Adipocyte (in vitro differentiated cells): ENCODE results near the gene FAM13A.

ENCODE experiments used
- DNase-seq: peaks from one replicate; pipeline ENCODE4 v3.0.0-alpha.2; 2015; ENCODE audit warnings: low read depth
- H3K27me3 ChIP-seq: replicated peaks from 2 replicates; pipeline ENCODE4 v1.7.0; 2013; ENCODE audit warnings: mild to moderate bottlenecking, low read length, moderate library complexity; ENCODE audit not compliant: control insufficient read depth, insufficient read depth
- H3K36me3 ChIP-seq: 2 replicates; pipeline ENCODE4 v1.7.0; 2013; ENCODE audit warnings: low read length, mild to moderate bottlenecking, moderate library complexity; ENCODE audit not compliant: control insufficient read depth, insufficient read depth, severe bottlenecking
- H3K4me1 ChIP-seq: 2 replicates; pipeline ENCODE4 v1.7.0; 2013; ENCODE audit warnings: mild to moderate bottlenecking, low read length, moderate library complexity; ENCODE audit not compliant: control insufficient read depth, insufficient read depth
- H3K4me3 ChIP-seq: 2 replicates; pipeline ENCODE4 v1.7.0; 2013; ENCODE audit warnings: mild to moderate bottlenecking, low read length, moderate library complexity
- H3K9ac ChIP-seq: 2 replicates; pipeline ENCODE4 v1.7.0; 2013; ENCODE audit warnings: mild to moderate bottlenecking, low read length, moderate library complexity
- H3K9me3 ChIP-seq: 2 replicates; pipeline ENCODE4 v1.7.0; 2013; ENCODE audit warnings: mild to moderate bottlenecking, low read length, moderate library complexity; ENCODE audit not compliant: control insufficient read depth

The FAM13A gene

GRCh38 chr4:88744609-88745008 lies 312.4 kb downstream of the FAM13A start:
- no peak overlapping the region for H3K9ac ChIP-seq
- no peak overlapping the region for H3K4me3 ChIP-seq
- no peaks in the 10 kb centered on the region for H3K27me3 ChIP-seq
- H3K9me3 ChIP-seq = no peaks in the 10 kb centered on the region
- H3K36me3 ChIP-seq = peaks cover 66% of the 10 kb centered on the region
- H3K4me1 ChIP-seq = peaks cover 19% of the 10 kb centered on the region
- no peak for DNase-seq

DNA sequence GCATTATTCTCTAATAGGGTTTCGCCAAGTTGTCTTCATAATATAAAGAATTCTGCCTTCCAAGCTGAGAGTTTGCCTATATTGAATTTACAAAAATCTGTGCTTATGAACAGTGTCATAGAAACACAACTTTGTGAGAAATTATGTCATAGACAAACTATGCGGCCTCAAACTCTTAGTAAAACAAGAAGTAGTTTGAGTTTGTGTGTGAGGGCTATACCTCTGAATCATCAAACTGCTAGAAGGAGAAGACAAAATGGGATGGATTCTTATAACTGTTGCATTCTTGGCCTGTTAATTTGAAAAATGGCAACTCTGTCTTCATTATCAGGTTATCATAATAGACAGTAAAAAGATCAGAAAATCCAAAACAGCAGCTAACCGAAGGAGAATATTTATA lies 313.3 kb downstream of the FAM13A start:
- Histone ChIP-seq H3K4me1 (peaks cover 19% of the 10 kb centered on the region), H3K9ac (no peak overlapping the region), H3K9me3 (no peaks in the 10 kb centered on the region), H3K27me3 (no peaks in the 10 kb centered on the region), H3K36me3 (peaks cover 60% of the 10 kb centered on the region), H3K4me3 (no peak overlapping the region)
- peak; percentile 82 for DNase-seq

- no peak for DNase-seq
- no peaks in the 10 kb centered on the region for H3K27me3 ChIP-seq
- H3K9me3 ChIP-seq = no peaks in the 10 kb centered on the region
- H3K4me3 ChIP-seq = no peak overlapping the region
- H3K4me1 ChIP-seq = peaks cover 23% of the 10 kb centered on the region
- H3K36me3 ChIP-seq = peaks cover 62% of the 10 kb centered on the region
- H3K9ac ChIP-seq = no peak overlapping the region
Observed at GRCh38 chr4:88742561-88742960, 314.4 kb downstream of the FAM13A start.

DNA sequence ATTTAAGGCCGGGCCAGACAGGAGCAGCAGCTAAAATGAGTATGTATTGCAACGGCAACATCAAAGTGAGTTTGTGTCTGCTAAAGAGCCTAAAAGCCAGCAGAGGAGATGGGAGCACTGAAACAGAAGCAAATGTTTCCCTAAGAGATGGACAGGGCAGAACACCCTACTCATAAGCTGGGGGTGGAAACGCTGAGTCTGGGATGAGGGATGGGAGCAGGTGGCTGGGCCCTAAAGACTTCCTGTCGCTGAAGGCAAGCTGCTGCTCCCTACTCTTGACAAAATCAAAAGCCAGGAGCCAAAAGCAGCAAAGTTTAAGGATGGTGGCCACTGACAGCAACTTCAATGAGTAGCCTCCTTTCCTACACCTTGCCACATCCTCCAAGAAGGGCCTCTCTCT lies 318.8 kb downstream of the FAM13A start:
- peaks cover 34% of the 10 kb centered on the region for H3K4me1 ChIP-seq
- no peaks in the 10 kb centered on the region for H3K27me3 ChIP-seq
- DNase-seq = no peak
- H3K9ac ChIP-seq = no peak overlapping the region
- H3K4me3 ChIP-seq = no peak overlapping the region
- H3K9me3 ChIP-seq = no peaks in the 10 kb centered on the region
- H3K36me3 ChIP-seq = peaks cover 46% of the 10 kb centered on the region

DNA sequence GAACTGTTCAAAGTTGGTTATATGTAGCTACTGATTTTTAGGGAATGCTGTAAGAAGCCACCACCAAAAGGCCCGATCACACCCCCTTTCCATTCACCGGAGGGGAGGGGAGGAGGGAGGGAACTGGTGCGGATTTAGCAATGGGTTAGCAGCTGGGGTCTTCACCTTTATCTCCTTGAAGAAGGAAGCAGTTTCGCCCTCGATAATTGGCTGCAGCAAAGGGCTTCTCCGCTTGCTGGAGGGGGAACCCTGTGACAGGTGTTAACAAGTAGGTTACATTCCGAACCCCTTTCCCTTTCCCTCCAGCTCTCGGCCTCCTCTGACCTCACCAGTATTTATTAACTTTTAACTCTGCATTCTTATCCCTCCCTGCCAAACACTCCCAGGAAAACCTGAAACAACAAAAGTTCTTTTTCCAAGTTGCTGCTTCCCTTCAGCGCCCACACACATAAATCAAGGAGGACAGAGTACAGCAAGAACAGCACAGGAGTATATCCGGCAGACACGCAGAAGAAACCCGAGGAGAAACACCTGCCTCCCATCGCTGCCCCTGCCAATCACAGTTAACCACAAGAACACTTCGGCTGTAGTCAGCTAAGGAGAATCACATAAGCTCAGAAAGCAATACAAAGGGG lies 319.6 kb downstream of the FAM13A start:
- Histone ChIP-seq H3K4me1 (peaks cover 34% of the 10 kb centered on the region), H3K27me3 (no peaks in the 10 kb centered on the region), H3K9ac (no peak overlapping the region), H3K9me3 (no peaks in the 10 kb centered on the region), H3K36me3 (peaks cover 45% of the 10 kb centered on the region), H3K4me3 (no peak overlapping the region)
- no peak for DNase-seq

DNA sequence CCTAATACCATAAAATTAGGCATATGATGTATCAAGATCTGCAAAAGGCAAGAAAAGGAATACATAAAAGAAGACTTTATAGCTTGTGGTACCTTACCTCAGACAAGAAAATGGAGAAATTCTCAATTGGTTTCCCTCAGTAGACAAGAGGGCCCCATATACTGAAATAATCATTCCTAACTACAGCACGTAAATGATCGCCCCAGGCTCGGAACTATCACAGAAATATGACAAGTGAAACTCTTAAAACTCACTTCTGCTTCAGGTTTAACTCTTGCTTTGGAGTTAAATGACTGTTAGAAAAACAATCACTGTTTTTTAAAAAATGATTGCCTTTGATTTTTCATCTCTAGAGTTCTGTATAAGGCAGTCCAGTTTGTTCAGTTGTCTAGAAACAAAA lies 320.7 kb downstream of the FAM13A start:
- DNase-seq = no peak
- Histone ChIP-seq H3K9ac (no peak overlapping the region), H3K9me3 (no peaks in the 10 kb centered on the region), H3K36me3 (peaks cover 51% of the 10 kb centered on the region), H3K4me1 (peaks cover 34% of the 10 kb centered on the region), H3K4me3 (no peak overlapping the region), H3K27me3 (no peaks in the 10 kb centered on the region)

- H3K4me3 ChIP-seq = no peak overlapping the region
- peaks cover 49% of the 10 kb centered on the region for H3K36me3 ChIP-seq
- no peak overlapping the region for H3K9ac ChIP-seq
- no peaks in the 10 kb centered on the region for H3K9me3 ChIP-seq
- H3K27me3 ChIP-seq = no peaks in the 10 kb centered on the region
- H3K4me1 ChIP-seq = peaks cover 34% of the 10 kb centered on the region
- peak; percentile 37 for DNase-seq
Observed at GRCh38 chr4:88735564-88735963, 321.4 kb downstream of the FAM13A start.

DNA sequence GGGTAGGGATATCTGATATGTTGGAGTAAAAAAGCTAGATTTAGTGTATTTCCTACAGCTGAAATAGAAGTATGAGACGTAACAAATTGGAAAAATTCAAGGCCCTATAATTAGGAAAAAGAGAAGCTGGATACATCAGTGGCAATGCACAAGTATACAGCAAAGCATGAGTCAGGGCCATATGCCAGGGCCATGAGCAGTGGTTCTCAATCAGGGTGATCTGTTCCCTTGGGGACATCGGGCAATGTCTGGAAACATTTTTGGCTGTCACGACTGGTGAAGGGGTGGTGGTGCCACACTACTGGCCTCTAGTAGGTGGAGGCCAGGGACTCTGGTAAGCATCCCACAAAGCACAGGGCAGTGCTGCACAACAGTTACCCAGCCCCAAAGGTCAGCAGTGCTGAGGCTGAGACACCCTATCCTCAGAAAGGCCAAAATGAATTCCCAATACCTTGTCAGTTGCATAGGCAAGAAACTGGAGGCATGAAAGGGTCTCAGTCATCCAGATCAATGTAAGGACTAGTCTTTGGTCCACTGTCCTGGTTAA lies 322.5 kb downstream of the FAM13A start:
- no peak overlapping the region for H3K4me3 ChIP-seq
- H3K36me3 ChIP-seq = peaks cover 57% of the 10 kb centered on the region
- H3K9ac ChIP-seq = no peak overlapping the region

GRCh38 chr4:88732714-88733368 lies 324.1 kb downstream of the FAM13A start:
- H3K9ac ChIP-seq = no peak overlapping the region
- no peak for DNase-seq
- H3K36me3 ChIP-seq = peaks cover 60% of the 10 kb centered on the region
- H3K4me3 ChIP-seq = no peak overlapping the region
- H3K27me3 ChIP-seq = no peaks in the 10 kb centered on the region
- peaks cover 46% of the 10 kb centered on the region for H3K4me1 ChIP-seq
- no peaks in the 10 kb centered on the region for H3K9me3 ChIP-seq

More for the DNA sequence above, 322.5 kb downstream of the FAM13A start:
- Histone ChIP-seq H3K9me3 (no peaks in the 10 kb centered on the region), H3K4me1 (peaks cover 34% of the 10 kb centered on the region), H3K27me3 (no peaks in the 10 kb centered on the region)
- DNase-seq = no peak

DNA sequence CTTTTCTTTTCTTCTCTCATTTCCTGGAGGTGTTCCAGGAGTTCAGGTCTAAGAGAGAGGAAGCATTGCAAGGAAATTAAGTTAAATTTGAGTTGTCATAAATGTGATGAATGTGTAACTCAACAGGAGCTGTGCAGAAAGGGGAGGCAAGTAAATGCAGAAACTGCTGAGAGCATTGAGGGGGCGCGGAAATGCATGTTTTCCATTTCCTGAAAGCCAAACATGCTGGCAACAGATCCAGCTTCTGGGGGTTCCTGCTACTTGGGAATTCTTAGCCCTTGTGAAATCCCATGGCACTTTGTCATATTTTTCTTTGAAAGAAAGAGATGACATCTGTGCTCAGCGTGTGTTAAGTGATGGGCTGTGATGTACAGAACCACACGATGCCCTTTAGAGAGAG lies 325.6 kb downstream of the FAM13A start:
- peaks cover 41% of the 10 kb centered on the region for H3K4me1 ChIP-seq
- H3K36me3 ChIP-seq = peaks cover 64% of the 10 kb centered on the region
- H3K27me3 ChIP-seq = no peaks in the 10 kb centered on the region
- H3K9me3 ChIP-seq = no peaks in the 10 kb centered on the region
- no peak overlapping the region for H3K9ac ChIP-seq
- no peak overlapping the region for H3K4me3 ChIP-seq
- DNase-seq = no peak

DNA sequence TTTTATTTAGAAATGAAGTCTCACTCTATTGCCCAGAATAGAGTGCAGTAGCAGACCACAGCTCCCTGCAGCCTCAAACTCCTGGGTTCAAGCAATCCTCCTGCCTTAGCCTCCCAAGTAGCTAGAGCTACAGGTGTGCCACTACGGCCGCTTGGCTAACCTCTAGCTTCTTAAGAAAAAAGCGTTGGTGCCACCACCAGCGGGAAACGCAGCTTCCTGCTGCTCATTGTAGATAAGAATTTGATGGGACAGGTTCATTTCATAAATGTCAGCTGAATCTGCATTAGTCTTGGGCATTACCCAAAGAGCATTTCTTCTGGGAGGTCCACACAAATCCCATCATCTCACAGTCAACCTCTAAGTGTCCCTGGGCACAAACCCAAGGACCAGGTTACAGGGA lies 326.2 kb downstream of the FAM13A start:
- no peaks in the 10 kb centered on the region for H3K27me3 ChIP-seq
- H3K36me3 ChIP-seq = peaks cover 68% of the 10 kb centered on the region
- H3K9ac ChIP-seq = no peak overlapping the region
- H3K4me3 ChIP-seq = no peak overlapping the region
- H3K4me1 ChIP-seq = peaks cover 39% of the 10 kb centered on the region
- no peak for DNase-seq
- H3K9me3 ChIP-seq = no peaks in the 10 kb centered on the region
